ENCODE results near the gene KIRREL3.

The KIRREL3 gene

DNA sequence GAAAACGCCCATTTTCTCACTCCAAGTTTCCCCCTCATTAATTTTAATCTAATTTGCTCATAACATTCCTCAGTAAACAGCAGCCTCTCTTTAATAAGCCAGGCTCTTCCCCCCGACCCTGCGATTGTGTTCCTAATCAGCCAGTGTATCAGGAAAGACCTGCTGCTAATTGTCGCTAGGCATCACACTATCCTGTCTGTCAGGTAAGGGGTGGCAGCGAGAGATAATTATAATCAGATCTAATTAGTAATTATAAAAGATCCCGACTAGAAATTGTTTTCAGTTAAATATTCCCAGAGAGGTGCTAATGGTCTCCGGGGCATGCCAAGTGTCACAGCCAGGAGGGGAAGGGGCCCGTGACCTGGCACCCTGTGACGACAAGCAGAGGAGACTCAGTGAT is 502.3 kb downstream of the KIRREL3 start:
- no peak for DNase-seq

DNA sequence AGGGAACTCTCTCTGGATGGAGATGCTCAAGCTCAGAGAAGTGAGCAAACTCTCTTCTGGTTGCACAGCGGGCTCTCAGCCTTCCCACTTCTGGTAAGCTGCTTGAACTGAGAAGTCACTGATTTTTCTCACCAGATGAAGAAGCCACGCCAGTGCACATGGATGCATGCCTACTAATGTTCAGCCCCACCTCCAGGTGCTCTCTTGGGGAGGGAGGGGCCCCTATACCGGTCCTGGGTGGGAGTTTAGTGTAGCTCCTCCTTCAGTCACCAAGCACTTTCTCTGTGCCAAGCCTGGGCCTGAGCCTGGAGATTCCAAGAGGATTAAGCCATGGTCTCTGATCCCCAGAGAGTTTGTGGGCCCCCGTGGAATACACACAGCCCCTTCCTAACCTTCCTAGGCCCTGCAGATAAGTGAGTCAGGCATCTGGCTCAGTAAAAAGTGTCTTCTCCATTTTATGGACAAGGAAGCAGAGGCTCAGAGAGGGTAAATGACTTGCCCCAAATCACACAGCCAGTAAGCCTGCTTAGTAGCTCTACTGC is 502.9 kb downstream of the KIRREL3 start:
- DNase-seq, result no peak

GRCh38 chr11:126496576-126497337 is 503.8 kb downstream of the KIRREL3 start:
- no peak for DNase-seq

DNA sequence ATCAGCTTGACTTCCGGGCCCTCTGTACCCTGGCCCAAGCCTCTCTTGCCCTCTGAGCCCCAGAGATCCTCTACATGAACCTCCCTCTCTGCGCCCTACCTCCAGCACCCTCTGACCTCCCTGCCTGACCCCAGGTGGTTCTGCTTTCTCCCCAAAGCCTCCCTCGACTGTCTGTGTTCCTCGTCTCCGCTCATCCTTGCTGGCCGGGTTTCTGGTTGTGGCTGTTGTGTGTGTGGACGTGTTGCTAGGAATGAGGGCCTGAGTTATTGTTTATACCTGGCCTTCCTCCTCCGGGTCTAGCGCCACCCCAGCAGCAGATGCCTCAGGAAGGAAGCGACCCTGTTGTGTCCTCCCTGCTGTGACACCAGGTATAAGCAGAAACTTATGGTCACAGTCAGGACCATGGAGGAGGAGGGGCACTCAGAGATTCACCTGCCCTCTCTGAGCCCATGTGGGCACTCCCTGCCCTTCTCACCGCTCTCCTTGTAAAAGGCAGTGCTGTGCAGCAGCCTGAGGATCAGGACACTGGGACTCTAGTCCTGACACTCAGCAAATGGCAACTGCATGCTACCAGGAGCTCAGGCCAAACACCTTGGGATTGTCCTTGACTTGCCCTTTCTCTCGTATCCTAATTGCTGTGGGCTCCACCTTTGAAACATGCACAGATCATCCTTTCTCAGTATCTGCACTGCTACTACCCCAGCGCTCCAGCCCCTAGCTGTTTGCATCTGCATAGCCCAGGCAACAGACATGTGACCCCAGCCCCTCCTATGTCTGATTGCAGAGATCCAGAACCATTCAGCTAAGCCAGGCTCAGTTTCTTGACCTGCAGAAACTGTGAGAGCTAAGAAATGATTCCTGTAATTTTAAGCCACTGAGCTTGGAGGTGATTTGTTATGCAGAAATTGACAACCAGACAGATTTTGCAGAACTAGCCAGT is 505.0 kb downstream of the KIRREL3 start:
- DNase-seq, result no peak

DNA sequence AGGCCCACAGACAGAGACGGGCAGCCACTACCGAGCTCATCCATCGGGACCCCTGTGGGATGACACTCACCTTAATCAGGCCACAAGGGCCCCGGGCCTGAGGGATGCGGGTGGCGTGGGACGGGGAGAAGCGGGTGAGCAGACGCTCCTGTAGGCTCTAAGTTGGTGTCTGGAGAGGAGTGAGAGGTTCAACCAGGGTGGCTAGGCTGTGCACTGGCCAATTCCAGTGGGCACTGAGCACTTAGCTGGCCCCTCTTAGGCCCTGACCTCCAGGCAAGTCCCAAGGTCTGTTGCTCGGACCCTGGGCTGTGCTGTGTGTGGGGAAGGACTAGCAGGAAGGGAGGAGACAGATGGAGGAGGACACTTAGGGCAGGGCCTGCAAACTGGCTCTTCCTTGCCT is 505.7 kb downstream of the KIRREL3 start:
- no peak for DNase-seq

GRCh38 chr11:126492331-126493082 is 508.1 kb downstream of the KIRREL3 start:
- no peak for DNase-seq

GRCh38 chr11:126491092-126491491 is 509.5 kb downstream of the KIRREL3 start:
- no peak for DNase-seq

DNA sequence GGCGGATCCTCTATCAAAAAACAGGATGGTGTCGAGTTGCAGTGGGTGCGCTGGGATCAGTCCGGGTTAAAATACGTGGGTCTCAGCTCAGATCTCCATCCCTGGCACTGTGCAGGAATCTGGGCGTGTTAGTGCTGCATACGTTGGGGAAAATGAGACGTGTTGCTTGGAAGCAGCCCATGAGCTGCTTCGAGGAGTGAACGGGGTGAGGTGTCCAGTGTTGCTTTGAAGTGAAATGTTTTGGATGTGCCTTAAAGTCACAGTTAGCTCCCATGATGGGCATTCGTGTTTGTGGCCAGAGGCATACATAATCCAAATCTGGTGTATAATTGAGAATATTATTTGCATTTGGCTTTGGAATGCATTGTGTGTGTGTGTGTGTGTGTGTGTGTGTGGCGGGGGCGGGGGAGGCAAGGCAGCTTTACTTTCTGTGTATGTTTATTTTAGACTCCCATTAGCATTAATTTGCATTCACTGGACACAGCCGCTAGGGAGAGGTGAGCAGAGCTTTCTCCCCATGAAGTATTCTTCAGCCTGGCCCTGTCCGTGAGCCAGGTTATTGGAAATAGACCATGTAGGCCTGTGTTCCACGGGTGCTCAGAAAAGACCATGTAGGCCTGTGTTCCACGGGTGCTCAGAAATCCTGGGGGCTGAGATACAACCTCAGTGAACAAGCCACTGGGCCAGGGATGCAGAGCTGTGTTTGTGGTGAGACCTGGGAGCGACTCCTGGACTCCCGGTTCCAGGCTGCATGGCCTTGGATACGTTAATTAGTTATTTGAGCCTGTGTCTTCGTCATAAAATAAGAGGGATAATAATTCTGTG is 510.5 kb downstream of the KIRREL3 start:
- no peak for DNase-seq

DNA sequence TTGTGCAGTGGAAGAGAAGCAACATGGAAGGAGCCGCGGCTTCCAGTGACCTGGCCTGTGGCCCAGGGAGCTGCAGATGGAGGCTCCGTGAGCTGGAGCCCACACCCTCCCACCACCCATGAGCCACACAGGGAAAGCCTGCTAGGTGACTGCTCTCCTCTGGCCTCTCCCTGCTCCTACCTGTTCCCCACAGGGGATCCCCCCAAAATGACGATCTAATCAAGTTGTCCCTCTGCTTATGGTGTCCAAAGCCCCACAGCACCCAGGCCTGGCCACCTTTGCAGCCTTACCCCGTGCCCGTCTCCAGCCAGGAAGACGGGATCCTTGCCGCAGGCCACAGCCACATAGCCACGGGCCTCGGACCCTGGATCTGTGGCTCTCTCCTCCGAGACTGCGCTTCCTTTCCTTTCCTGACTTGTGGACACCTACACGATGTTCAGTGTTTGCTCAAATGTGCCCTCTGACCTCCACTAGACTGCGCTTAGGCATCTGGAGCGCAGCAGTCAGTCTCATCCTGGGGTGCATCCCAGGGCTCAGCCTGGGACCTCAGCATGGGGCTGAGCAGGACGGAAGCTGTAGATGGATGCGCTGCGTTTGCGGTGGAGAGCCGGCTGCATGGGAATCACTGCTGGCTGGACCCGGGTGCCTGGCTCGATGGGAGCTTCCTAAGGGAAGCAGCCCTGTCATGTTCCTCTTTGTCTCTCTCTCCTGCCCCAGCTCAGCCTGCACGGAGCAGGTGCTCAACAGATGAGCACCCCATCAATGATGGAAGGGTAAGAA is 511.8 kb downstream of the KIRREL3 start:
- DNase-seq, result no peak

GRCh38 chr11:126487711-126488110 is 512.9 kb downstream of the KIRREL3 start:
- DNase-seq, result no peak

DNA sequence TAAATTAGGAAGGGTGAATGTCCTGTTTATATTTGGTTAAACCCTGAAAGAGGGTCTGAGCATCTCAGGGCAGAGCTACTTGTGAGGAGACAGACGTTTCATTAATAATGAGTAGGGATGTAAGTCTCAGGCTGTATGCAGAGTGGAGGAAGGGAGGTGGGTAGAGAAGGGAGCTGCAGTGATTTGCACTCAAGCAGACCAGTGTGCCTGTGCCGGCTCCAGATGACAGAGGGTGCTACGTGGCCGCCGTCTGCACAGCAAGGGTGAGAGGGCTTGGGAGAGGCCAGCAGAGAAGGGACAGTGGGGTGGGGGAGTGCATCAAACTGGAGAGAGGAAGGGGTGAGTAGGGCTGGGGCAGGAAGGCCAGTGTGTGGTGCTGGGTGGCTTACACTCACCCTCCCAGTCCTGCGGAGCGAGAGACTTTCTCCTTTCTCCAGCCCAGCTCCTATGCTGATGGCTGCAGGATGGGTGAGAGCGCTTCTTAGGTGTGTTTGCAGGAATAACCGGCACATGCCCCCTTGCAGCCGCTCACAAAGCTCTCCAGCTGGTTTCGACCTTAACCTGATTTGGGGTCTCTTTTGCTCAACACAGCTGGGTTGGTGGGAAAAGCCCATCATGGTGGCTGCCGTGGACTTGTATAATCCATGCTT is 514.5 kb downstream of the KIRREL3 start:
- no peak for DNase-seq

GRCh38 chr11:126485021-126485792 is 515.4 kb downstream of the KIRREL3 start:
- no peak for DNase-seq

DNA sequence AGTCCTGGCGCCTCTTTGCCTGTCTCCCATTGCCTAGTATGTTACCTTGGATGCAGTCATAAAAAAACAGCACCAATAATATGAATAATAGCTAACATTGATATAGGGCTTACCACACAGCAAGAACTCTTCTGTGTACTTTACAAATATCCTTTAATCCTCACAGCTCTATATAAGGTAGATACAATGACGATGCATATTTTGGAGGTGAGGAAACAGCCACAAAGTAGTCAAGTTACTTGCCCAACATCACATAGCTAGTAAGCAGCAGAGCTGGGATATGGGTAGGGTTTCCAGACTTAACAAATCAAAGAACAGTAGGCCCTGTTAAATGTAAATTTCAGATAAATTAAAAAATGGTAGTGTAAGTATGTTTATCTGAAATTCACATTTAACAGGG is 516.3 kb downstream of the KIRREL3 start:
- DNase-seq, result no peak

DNA sequence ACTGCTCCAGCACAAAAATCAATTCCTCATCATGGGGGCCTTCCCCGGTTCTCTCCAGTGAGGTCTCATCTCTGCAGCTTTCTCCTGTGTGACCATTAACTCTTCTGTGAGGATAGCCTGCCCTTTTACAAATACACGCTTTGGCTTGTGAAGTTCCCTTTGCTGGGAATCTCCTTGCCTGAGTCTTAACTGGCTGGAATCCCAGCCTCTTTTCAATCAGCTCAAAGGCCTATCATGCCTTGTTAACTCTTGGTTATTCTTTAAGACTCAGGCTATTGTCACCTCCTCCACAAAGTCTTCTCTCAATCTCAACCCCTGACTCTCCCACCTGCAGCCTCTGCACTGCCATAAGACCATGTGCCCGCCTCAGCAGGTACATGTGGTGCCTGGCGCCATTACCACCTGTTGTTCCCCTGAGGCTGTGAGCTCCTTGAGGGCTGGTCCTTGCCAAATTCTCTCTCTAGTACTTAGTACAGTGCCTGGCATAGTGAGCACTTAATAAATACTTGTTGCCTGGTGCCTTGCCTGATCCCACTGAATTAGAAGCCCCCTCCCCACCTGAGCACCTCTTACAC is 516.9 kb downstream of the KIRREL3 start:
- no peak for DNase-seq

- no peak for DNase-seq
Observed at GRCh38 chr11:126482586-126483108, 517.9 kb downstream of the KIRREL3 start.

- DNase-seq, result no peak
Observed at GRCh38 chr11:126481303-126481680, 519.3 kb downstream of the KIRREL3 start.

DNA sequence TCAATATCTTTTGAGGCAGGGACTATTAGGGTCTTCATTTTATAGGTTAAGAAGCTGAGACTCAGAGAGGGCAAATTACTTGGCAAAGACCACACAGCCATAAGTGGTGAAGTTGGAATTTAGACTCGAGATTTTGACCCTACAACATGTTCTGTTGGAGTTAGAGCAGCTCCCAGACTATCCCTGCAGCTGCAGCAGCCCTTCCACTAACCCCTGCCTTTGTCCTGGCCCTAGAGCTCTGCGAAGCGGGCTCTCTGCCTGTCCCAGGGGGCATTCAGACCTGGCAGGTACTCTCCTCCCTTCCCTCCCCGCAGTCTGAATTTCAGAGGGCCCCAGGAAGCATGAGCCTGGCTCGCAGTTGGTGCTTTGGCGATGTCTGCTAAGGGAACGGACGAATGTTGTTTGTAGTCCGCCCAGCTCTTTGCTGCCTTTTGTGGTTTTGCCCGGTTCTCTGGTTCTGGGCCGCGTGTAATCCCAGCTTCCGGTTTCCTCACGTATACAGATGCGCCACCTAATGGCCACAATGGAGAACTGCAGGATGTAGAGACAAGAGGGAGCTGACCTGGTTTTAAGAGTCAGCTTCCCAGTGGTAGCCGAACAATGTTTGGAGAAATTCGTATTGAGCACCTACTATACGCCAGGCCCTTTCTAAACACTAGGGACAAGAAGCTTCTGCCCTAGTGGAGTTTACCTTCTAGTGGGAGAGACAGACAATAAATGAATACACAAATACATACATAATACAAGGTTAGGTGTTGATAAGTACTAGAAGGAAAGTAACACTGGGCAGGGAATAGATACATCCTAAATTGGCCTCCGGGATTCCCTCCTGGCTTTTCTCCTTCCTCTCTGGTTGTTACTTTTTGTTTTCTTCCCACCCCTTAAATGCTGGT is 519.9 kb downstream of the KIRREL3 start:
- peak; percentile 92 for DNase-seq

DNA sequence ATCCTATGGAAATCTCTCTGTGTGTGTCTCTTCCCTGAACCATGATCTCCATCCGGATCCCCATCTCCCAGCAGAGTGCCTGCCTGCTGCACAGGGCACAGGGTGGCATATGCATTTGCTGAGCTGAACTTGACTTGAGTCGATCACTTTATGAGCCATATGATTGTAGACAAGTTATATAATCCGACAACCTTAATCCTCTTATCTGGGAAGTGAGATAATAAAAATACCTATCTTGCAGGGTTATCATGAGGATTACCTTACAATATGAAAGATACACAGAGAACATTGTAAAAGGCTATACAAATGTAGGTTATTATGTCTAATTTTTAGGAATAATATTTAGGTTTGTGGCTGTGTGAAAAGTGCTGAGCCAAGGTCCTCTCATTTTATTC is 520.6 kb downstream of the KIRREL3 start:
- no peak for DNase-seq

Data from islet precursor cell (in vitro differentiated cells).